Measurements from ENCODE around the gene ATAD3C. TPM values are rescaled to one million over a fixed set of nuclear protein-coding genes. Genes with fewer than 3 reads are reported as not detected.
"Not testable (repeated sequence)": the region's sequence is repeated elsewhere in the genome, so short reads cannot be mapped to it uniquely, and the experiment has no call there.

Gene ATAD3C
- total RNA-seq, 6 experiments from 2014 or later: 0.09 TPM; not detected in 5

DNA sequence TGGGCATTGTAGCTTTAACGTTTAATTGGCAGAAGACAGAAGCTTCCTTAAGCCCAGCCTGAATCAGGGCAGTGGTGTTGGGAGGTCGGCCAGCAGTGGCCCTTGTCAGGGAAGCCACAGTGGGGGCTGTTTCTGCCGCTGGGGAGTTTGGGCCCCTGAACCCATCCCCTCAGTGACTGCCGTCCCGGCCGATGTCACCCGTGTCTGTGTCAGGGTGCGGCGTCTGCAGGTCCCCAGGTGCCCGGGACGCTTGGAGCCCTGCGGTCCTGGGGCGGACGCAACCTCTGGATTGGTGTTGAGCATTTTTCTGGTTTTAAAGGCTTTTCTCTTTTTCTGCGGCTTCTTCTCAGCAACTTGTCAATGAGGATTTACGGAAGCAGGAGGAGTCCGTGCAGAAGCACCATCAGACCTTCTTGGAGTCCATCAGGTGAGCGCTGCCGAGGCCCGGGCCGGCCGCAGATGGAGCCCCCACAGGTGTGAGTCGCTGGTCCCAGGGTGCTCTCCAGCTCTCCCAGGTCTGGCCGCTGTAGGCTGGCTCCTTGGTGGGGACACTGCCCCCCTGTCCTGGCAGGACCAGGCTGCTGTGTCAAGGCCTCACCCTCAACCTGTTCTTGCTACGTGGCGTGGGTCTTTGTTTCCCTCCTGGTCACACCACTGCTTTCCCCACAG, 2.3 kb downstream of the ATAD3C start:
- Mint-ChIP-seq H3K9me3 (no peaks in the 10 kb centered on the region), H3K4me1 (ENCODE audit: low read depth) (no peaks in the 10 kb centered on the region), H3K27ac (no peak overlapping the region), H3K4me3 (no peak overlapping the region), H3K36me3 (ENCODE audit: low read depth) (no peaks in the 10 kb centered on the region), H3K27me3 (ENCODE audit: insufficient read depth) (peaks cover 12% of the 10 kb centered on the region)
- no peak for DNase-seq
- TF ChIP-seq, protein P1, sequence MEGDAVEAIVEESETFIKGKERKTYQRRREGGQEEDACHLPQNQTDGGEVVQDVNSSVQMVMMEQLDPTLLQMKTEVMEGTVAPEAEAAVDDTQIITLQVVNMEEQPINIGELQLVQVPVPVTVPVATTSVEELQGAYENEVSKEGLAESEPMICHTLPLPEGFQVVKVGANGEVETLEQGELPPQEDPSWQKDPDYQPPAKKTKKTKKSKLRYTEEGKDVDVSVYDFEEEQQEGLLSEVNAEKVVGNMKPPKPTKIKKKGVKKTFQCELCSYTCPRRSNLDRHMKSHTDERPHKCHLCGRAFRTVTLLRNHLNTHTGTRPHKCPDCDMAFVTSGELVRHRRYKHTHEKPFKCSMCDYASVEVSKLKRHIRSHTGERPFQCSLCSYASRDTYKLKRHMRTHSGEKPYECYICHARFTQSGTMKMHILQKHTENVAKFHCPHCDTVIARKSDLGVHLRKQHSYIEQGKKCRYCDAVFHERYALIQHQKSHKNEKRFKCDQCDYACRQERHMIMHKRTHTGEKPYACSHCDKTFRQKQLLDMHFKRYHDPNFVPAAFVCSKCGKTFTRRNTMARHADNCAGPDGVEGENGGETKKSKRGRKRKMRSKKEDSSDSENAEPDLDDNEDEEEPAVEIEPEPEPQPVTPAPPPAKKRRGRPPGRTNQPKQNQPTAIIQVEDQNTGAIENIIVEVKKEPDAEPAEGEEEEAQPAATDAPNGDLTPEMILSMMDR (IDR thresholded peaks at IDR 0.05): no peak

DNA sequence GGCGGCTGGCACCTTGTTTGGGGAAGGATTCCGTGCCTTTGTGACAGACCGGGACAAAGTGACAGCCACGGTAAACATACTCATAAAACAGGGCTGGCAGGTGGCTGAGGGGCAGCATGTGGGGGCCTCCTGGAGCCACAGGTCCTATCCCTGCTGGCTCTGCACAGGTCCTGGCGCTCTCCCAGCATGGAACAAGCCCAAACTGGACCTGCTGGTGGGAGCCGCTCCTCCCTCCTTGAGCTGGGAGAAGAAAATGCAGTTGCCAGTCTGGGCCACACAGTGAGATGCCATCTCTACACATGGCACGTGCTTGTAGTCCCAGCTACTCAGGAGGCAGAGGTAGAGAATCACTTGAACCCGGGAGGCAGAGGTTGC, 2.9 kb downstream of the ATAD3C start:
- H3K9me3 Mint-ChIP-seq; H3K4me1 Mint-ChIP-seq (ENCODE audit: low read depth); H3K4me3 Mint-ChIP-seq; H3K36me3 Mint-ChIP-seq (ENCODE audit: low read depth); DNase-seq; H3K27ac Mint-ChIP-seq: not testable (repeated sequence)
- peaks cover 12% of the 10 kb centered on the region for H3K27me3 Mint-ChIP-seq (ENCODE audit: insufficient read depth)

DNA sequence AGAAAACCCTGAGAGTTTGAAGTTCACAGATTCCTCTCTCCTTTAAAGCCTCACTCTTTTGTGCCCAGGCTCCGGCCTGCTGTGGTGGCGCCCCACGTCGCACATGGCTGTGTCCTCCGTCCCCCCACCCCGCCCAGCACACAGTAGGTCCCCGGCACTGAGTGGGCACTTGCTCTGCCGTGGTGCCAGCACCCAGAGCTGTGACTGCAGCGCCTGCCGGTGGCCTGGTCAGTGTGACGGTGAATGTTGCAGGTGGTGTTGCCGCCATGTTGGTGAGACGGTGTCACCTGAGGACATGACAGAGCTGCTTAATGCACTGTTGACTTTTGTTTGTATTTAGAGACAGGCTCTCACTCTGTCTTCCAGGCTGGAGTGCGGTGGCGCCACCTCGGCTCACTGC, 3.4 kb downstream of the ATAD3C start:
- no peak overlapping the region for H3K27ac Mint-ChIP-seq
- H3K9me3 Mint-ChIP-seq: no peaks in the 10 kb centered on the region
- H3K4me3 Mint-ChIP-seq: no peak overlapping the region
- no peaks in the 10 kb centered on the region for H3K36me3 Mint-ChIP-seq (ENCODE audit: low read depth)
- TF ChIP-seq, protein P1 (IDR thresholded peaks at IDR 0.05): no peak
- DNase-seq: no peak
- peaks cover 12% of the 10 kb centered on the region for H3K27me3 Mint-ChIP-seq (ENCODE audit: insufficient read depth)
- H3K4me1 Mint-ChIP-seq (ENCODE audit: low read depth): no peaks in the 10 kb centered on the region

DNA sequence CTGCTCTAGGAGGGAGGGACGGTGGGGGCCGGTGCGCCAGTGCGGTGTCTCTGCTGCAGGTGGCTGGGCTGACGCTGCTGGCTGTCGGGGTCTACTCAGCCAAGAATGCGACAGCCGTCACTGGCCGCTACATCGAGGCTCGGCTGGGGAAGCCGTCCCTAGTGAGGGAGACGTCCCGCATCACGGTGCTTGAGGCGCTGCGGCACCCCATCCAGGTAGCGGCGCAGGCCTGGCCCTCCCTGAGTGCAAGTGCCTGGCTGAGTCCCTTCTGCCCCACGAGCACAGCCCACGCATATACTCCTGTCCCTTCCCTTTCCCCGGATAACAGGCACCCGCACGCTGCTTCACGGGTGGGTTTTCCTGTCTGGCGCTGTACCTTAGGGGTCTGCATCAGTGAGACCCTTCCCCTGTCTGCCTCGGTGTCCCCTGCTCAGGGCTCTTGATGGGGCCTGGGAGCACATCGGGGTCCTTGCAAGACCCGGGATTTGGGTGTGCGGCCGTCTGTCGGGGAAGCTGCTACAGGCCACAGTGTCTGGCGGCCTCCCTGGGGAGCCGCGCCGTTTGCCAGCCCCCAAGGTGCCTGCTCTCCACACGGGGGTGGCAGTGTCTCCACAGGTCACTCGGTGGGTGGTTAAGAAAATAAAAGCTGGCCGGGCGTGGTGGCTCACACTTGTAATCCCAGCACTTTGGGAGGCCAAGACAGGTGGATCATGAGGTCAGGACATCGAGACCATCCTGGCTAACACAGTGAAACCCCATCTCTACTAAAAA, 5.0 kb downstream of the ATAD3C start:
- not testable (repeated sequence) for H3K27ac Mint-ChIP-seq; H3K36me3 Mint-ChIP-seq (ENCODE audit: low read depth)

DNA sequence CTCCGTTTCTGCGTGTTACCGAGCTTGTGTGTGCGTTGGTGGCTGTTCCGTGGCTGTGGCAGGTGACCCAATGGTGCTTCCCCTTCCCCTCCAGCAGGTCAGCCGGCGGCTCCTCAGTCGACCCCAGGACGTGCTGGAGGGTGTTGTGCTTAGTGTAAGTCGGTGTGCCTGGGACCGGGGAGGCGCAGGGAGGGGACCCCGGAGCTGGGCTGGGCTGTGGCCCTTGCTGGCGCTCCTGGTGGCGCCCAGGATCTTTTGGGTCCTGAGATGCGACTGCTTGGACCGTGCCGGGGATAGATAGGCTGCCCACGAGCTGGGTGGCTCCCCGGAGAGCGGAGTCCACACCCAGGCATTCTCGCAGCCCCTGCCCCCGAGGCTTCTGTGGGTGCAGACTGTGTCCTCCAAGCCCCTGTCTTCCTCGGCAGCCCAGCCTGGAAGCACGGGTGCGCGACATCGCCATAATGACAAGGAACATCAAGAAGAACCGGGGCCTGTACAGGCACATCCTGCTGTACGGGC, 5.9 kb downstream of the ATAD3C start:
- Mint-ChIP-seq H3K4me3 (no peak overlapping the region), H3K36me3 (ENCODE audit: low read depth) (no peaks in the 10 kb centered on the region), H3K9me3 (no peaks in the 10 kb centered on the region), H3K27me3 (ENCODE audit: insufficient read depth) (0 out of 2 replicates have a peak, but pooled peaks cover 7% of the 10 kb centered on the region), H3K27ac (no peak overlapping the region), H3K4me1 (ENCODE audit: low read depth) (no peaks in the 10 kb centered on the region)
- TF ChIP-seq, protein P1 (IDR thresholded peaks at IDR 0.05): no peak
- DNase-seq: no peak

More for the DNA sequence above, 5.0 kb downstream of the ATAD3C start:
- not testable (repeated sequence) for H3K4me3 Mint-ChIP-seq; H3K9me3 Mint-ChIP-seq; H3K27me3 Mint-ChIP-seq (ENCODE audit: insufficient read depth); H3K4me1 Mint-ChIP-seq (ENCODE audit: low read depth); DNase-seq

DNA sequence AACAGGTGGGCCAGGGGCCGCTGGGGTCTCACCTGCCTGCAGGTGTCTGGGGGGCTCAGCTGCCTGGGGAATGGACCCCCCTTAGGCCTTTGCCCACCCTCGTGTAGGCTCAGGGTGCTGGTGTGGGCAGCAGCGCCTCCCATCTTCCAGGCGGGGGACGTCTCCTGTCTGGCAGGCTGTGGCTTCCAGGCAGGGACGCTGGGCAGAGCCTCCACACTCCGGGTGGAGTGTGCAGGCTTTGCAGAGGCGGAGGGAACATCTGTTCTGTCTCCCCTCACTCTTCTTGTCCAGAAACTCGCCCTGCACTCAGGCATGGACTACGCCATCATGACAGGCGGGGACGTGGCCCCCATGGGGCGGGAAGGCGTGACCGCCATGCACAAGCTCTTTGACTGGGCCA, 6.4 kb downstream of the ATAD3C start:
- H3K4me1 Mint-ChIP-seq (ENCODE audit: low read depth); H3K9me3 Mint-ChIP-seq; H3K27ac Mint-ChIP-seq; H3K4me3 Mint-ChIP-seq; DNase-seq; H3K27me3 Mint-ChIP-seq (ENCODE audit: insufficient read depth); H3K36me3 Mint-ChIP-seq (ENCODE audit: low read depth): not testable (repeated sequence)

DNA sequence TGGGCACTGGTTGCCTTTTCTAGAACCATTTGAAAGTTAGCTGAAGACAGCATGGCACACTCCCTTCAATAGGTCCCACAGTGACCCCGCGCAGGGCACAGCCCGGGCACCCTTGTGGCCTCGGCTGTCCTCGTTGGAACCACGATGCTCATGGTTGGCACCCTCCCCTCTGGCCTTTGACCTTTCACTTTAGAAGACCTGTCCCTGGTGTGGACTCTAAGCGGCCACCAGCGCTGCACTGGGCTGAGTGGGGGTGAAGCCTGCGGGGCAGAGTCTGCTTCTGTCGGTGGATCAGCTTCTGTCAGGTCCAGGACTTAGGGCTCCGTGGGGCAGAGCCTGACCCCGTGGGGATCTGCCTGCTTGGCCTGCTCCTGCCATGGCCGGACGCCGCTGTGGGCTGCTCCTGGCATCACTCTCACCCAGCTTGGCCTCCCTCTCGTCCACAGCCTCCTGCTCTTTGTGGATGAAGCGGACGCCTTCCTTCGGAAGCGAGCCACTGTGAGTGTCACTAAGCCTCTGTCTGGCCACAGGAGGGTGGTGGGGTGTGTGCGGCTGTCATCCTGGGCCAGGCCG, 7.3 kb downstream of the ATAD3C start:
- H3K4me1 Mint-ChIP-seq (ENCODE audit: low read depth); H3K4me3 Mint-ChIP-seq; H3K9me3 Mint-ChIP-seq; H3K27ac Mint-ChIP-seq; H3K27me3 Mint-ChIP-seq (ENCODE audit: insufficient read depth); DNase-seq; H3K36me3 Mint-ChIP-seq (ENCODE audit: low read depth): not testable (repeated sequence)

DNA sequence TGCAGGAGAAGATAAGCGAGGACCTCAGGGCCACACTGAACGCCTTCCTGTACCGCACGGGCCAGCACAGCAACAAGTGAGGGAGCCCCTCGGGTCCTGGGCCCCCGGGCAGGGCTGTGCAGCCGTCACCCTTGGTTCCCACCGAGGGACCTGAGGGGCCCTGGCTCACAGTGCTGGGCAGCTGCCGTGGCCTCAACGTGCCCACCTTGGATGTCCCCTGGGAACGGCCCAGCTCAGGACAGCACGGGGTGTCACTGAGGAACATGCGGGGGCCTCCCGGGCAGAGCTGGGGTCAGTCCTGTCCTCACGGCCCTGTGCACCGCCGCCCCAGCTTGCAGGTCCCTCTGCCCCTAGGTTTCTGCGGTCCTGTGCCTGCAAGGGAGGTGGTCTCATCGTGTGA, 9.7 kb downstream of the ATAD3C start:
- not testable (repeated sequence) for H3K27me3 Mint-ChIP-seq (ENCODE audit: insufficient read depth); H3K4me3 Mint-ChIP-seq; H3K27ac Mint-ChIP-seq; DNase-seq; H3K4me1 Mint-ChIP-seq (ENCODE audit: low read depth); H3K36me3 Mint-ChIP-seq (ENCODE audit: low read depth); H3K9me3 Mint-ChIP-seq

DNA sequence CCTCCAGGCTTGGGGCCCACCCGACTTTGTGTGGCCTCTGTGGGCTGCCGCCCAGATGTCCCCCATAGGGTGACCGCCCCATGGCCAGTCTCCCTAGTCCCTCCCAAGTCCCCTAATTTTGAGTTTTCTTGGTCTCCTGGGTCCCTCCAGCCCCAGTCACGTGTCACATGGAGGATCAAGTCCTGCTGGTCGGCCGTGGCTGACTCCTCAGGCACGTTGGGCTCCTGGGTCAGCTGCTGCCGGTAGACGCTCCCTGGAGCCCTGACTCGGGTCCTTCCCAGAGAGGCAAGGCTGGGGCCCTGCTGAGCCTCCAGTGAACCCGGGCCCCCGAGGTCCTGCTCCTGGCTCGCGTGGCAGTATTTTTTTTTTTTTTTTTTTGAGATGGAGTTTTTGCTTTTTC, 10.2 kb downstream of the ATAD3C start:
- H3K27me3 Mint-ChIP-seq (ENCODE audit: insufficient read depth); H3K27ac Mint-ChIP-seq; H3K4me1 Mint-ChIP-seq (ENCODE audit: low read depth); H3K4me3 Mint-ChIP-seq; H3K9me3 Mint-ChIP-seq; DNase-seq; H3K36me3 Mint-ChIP-seq (ENCODE audit: low read depth): not testable (repeated sequence)
